Stimulated activated effector memory CD8-positive, alpha-beta T cell treated with anti-CD3 and anti-CD28 coated beads, Interleukin-12 subunit alpha, Interleukin-12 subunit beta, amount 100 ng/mL, for 72 hours (primary cell): ENCODE data around the gene CCHCR1.
"Not testable (repeated sequence)": the region's sequence is repeated elsewhere in the genome, so short reads cannot be mapped to it uniquely, and the experiment has no call there.

ENCODE experiments used
- ATAC-seq: fragments of 150-1000 bp; cut with Tn5 transposase; 2 replicates; pipeline ENCODE4 v1.10.0; 2021
- DNase-seq, 2 donors: peaks; one replicate each; pipeline ENCODE4 v3.0.0; 2021 to 2022; ENCODE audit warnings: low spot score in 2 of 2
- H3K27ac Mint-ChIP-seq: one replicate; pipeline ENCODE4 v1.8.0; 2022; ENCODE audit warnings: mild to moderate bottlenecking, mixed read lengths
- H3K36me3 Mint-ChIP-seq: one replicate; pipeline ENCODE4 v1.8.0; 2022; ENCODE audit warnings: mild to moderate bottlenecking, mixed read lengths
- H3K4me1 Mint-ChIP-seq: one replicate; pipeline ENCODE4 v1.8.0; 2022; ENCODE audit warnings: mixed read lengths
- H3K4me3 Mint-ChIP-seq: one replicate; pipeline ENCODE4 v1.8.0; 2022; ENCODE audit warnings: mild to moderate bottlenecking, mixed read lengths
- H3K9me3 Mint-ChIP-seq: one replicate; pipeline ENCODE4 v1.8.0; 2022; ENCODE audit warnings: mixed read lengths

Gene CCHCR1

DNA sequence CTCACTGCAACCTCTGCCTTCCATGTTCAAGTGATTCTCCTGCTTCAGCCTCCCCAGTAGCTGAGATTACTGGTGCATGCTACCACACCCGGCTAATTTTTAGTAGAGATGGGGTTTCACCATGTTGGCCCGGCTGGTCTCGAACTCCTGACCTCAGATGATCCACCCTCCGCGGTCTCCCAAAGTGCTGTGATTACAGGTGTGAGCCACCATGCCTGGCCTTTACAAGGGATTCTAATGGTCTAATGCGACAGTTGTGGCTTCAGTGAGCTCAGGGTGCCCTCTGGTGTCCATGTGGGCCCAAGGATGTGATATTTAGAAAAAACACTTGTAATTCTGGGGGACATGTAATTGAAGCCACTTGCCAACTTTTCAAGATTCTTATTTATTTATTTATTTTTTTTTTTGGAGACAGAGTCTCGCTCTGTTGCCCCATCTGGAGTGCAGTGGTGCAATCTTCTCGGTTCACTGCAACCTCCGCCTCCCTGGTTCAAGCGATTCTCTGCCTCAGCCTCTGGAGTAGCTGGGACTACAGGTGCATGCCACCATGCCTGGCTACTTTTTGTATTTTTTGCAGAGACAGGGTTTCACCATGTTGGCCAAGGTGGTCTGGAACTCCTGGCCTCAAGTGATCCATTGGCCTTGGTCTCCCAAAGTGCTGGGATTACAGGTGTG is 35.0 kb upstream of the CCHCR1 start:
- Mint-ChIP-seq H3K4me1 (peaks cover 11% of the 10 kb centered on the region), H3K36me3 (peaks cover 15% of the 10 kb centered on the region)
- not testable (repeated sequence) for H3K4me3 Mint-ChIP-seq, H3K9me3 Mint-ChIP-seq, H3K27ac Mint-ChIP-seq
- DNase-seq (peak in 1 of 2 donors; percentile 80), ATAC-seq (peak; percentile 39)

DNA sequence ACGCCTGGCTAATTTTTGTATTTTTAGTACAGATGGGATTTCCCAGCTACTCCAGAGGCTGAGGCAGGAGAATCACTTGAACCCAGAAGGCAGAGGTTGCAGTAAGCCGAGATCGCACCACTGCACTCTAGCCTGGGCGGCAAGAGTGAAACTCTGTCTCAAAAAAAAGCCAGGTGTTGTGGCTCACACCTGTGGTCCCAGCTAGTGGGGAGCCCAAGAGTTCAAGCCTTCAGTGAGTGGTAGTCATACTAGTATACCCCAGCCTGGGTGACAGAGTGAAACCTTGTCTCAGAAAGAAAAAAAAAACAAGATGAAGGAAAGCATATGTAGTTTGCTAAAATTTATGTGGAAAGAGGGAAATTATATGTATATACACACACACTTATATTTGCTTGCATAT is 32.9 kb upstream of the CCHCR1 start:
- Mint-ChIP-seq H3K4me3 (no peak overlapping the region), H3K36me3 (peaks cover 6% of the 10 kb centered on the region), H3K9me3 (no peaks in the 10 kb centered on the region), H3K27ac (no peak overlapping the region), H3K4me1 (peaks cover 11% of the 10 kb centered on the region)
- ATAC-seq (no peak), DNase-seq (no peak)

DNA sequence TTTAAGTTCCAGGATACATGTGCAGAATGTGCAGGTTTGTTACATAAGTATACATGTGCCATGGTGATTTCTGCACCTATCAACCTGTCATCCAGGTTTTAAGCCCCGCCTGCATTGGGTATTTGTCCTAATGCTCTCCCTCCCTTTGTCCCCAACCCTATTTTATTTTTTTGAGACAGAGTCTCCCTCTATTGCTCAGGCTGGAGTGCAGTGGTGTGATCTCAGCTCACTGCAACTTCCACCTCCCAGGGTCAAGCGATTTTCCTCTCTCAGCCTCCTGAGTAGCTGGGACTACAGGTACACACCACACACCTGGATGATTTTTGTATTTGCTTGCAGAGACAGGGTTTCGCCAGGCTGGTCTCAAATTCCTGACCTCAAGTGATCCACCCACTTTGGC is 31.6 kb upstream of the CCHCR1 start:
- not testable (repeated sequence) for H3K9me3 Mint-ChIP-seq, H3K27ac Mint-ChIP-seq, ATAC-seq, H3K4me3 Mint-ChIP-seq, H3K36me3 Mint-ChIP-seq, DNase-seq
- H3K4me1 Mint-ChIP-seq = peaks cover 12% of the 10 kb centered on the region

DNA sequence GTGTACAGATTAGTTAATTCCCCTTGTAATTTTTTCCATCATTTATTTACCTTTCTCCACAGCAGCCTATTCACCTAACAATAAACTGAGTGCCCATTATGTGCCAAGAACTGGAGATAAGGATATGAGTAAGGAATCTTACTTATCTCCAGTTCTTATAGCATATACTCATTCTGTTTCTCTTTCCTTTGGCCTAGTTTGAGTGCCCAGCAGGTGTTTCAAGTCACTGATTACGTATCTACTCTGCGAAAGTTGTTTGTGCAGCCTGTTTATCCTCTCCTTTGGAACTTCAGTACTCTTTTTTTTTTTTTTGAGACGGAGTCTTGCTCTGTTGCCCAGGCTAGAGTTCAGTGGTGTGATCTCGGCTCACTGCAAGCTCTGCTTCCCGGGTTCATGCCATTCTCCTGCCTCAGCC is 30.2 kb upstream of the CCHCR1 start:
- ATAC-seq (no peak), DNase-seq (no peak)
- peaks cover 6% of the 10 kb centered on the region for H3K36me3 Mint-ChIP-seq
- H3K9me3 Mint-ChIP-seq = no peaks in the 10 kb centered on the region
- H3K4me1 Mint-ChIP-seq = peaks cover 12% of the 10 kb centered on the region
- H3K27ac Mint-ChIP-seq = no peak overlapping the region
- no peak overlapping the region for H3K4me3 Mint-ChIP-seq

DNA sequence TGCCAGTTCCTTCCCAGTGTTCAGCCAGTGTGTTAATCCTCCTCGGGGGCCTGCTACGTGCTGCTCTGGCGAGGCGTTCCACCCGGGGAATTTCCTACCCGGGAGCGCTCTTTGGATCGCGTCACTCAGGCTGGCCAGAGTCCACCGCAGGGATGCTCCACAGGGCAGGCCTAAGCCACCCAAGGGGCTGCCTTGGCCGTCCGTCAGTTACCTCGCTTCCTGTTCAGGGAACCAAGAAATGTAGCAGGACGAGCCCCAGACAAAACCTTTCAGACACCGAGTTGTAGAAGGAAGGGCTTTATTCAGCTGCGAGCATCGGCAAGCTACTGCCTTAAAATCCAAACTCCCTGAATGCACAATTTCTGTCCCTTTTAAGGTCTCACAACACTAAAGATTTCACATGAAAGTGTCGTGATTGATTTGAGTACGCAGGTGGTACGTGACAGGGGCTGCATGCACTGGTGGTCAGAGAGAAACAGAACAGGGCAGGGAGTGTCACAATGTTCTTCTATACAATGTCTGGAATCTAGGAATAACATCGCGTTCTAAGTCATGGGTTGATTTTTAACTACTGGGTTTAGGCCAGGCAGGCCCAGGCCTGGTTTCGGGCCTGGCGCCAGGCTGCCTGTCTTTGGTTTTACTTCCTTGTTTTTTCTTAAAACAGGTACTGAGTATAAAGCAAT is 28.6 kb upstream of the CCHCR1 start:
- Mint-ChIP-seq H3K36me3 (no peaks in the 10 kb centered on the region), H3K4me3 (no peak overlapping the region), H3K4me1 (peaks cover 12% of the 10 kb centered on the region), H3K27ac (peak overlapping the region; percentile 73), H3K9me3 (no peaks in the 10 kb centered on the region)
- DNase-seq = no peak
- no peak for ATAC-seq

DNA sequence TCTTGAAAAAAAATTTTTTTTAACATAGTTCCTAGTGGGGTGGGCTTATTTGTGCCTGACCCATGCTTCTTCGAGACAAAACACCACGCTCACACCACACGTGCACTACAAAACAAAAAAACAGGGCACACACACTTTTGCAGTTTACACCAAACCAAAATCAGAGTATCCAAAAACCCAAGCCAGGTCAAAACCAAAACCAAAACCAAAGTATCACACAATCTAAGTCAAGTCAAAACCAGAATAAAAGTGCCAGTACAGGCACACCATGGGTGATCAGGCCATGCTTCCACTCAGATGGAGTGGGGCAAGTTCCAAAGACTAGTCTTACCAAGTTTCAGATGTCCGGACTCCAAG is 28.1 kb upstream of the CCHCR1 start:
- Mint-ChIP-seq H3K27ac (peak overlapping the region; percentile 73), H3K4me1 (peaks cover 12% of the 10 kb centered on the region)
- H3K9me3 Mint-ChIP-seq, H3K4me3 Mint-ChIP-seq, DNase-seq, H3K36me3 Mint-ChIP-seq: not testable (repeated sequence)
- ATAC-seq = peak; percentile 32

DNA sequence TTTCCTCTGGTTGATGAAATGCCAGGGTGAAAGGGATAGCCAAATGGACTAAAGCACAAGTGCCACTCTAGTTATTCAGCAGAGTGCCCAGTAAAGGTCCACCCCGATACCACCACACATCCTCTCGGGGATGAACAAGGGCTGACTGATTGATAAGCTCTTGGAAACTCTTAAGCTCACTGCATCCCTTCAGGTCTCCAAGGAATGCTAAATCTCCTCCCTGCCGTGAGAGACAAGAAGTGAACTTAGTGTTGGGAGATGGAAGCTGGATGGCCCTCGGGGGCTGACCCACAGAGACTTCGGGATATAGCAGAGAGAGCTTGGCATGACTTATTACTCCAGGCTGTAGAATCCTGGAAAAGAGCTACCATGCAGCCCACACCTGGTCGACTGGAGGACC is 26.3 kb upstream of the CCHCR1 start:
- ATAC-seq, H3K27ac Mint-ChIP-seq, H3K36me3 Mint-ChIP-seq, DNase-seq, H3K4me3 Mint-ChIP-seq, H3K9me3 Mint-ChIP-seq: not testable (repeated sequence)
- peaks cover 19% of the 10 kb centered on the region for H3K4me1 Mint-ChIP-seq

DNA sequence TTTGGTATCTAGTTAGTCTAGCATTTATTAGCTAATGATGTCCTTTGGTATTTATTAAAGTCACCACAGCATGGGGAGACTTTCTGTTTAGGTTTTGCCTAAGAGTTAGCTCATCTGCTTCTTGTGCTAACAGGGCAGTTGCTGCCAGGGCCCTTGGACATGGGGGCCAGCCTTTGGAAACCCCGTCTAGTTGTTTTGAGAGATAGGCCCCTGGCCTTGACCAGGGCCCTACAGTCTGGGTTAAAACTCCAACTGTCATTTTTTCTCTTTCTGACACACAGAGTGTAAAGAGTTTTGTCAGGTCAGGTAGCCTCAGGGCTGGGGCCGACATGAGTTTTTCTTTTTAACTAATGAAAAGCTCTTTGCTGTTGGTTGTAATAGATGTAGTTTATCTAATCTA is 25.7 kb upstream of the CCHCR1 start:
- peaks cover 25% of the 10 kb centered on the region for H3K4me1 Mint-ChIP-seq
- DNase-seq, H3K9me3 Mint-ChIP-seq, H3K4me3 Mint-ChIP-seq, ATAC-seq, H3K36me3 Mint-ChIP-seq, H3K27ac Mint-ChIP-seq: not testable (repeated sequence)

DNA sequence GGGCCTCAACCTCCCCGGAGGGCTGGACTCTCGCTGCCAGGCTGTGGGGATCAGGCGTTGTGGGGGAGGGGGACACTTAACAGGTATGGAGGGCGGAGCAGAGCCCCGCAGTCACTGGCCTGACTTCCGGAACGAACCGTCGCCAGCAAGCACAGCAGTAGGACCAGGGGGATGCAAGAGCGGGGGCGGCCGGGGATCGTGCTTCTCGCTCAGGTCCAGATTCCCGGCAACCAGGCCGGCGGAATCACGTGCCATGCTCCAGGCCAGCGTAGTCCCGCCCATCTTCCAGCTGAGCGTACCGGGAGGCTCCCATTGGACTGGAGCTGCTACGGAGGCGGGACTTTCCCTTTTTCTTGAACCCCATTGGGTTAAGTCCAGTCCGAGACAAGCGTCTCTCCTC is 22.9 kb upstream of the CCHCR1 start:
- H3K4me3 Mint-ChIP-seq = peak overlapping the region; percentile 76
- H3K4me1 Mint-ChIP-seq = peaks cover 31% of the 10 kb centered on the region
- peak; percentile 35 to 73 for DNase-seq
- peak; percentile 87 for ATAC-seq
- H3K27ac Mint-ChIP-seq = peak overlapping the region; percentile 89
- no peaks in the 10 kb centered on the region for H3K9me3 Mint-ChIP-seq
- H3K36me3 Mint-ChIP-seq = no peaks in the 10 kb centered on the region

DNA sequence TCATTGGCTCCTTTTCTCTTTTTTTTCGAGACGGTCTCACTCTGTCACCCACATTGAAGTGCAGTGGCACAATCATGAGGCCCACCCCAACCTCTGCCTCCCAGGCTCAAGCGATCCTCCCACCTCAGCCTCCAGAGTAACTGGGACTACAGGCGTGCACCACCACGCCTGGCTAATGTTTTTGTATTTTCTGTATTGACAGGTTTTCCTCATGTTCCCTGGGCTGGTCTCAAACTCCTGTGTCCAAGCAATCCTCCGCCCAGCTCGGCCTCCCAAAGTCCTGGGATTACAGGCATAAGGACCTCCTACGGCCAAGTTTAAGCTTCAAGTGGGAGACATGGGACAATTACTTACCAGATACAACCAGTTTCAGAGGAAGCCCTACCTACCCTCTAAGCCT is 22.3 kb upstream of the CCHCR1 start:
- ATAC-seq (no peak), DNase-seq (no peak)
- Mint-ChIP-seq H3K9me3 (no peaks in the 10 kb centered on the region), H3K36me3 (no peaks in the 10 kb centered on the region), H3K4me3 (peak overlapping the region; percentile 76), H3K27ac (peak overlapping the region; percentile 89), H3K4me1 (peaks cover 35% of the 10 kb centered on the region)

DNA sequence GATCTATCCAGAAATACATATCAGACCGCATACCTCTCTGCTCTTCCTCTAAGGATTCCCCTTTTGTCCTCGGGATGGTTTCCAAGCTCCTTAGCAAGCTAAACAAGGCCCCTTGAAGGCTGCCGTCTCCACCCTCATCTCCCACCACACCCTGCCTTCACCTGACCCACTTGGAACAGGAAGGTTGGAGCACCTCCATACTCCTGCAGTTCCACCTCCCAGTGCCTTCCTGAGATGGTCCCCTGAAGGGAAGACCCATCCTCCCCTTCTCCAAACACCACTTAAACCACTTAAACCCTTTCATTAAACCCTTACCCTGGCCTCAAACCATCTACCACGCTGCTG is 21.4 kb upstream of the CCHCR1 start:
- Mint-ChIP-seq H3K9me3 (no peaks in the 10 kb centered on the region), H3K36me3 (no peaks in the 10 kb centered on the region), H3K27ac (peak overlapping the region; percentile 43), H3K4me1 (peaks cover 35% of the 10 kb centered on the region), H3K4me3 (peak overlapping the region; percentile 32)
- no peak for ATAC-seq
- DNase-seq = no peak

DNA sequence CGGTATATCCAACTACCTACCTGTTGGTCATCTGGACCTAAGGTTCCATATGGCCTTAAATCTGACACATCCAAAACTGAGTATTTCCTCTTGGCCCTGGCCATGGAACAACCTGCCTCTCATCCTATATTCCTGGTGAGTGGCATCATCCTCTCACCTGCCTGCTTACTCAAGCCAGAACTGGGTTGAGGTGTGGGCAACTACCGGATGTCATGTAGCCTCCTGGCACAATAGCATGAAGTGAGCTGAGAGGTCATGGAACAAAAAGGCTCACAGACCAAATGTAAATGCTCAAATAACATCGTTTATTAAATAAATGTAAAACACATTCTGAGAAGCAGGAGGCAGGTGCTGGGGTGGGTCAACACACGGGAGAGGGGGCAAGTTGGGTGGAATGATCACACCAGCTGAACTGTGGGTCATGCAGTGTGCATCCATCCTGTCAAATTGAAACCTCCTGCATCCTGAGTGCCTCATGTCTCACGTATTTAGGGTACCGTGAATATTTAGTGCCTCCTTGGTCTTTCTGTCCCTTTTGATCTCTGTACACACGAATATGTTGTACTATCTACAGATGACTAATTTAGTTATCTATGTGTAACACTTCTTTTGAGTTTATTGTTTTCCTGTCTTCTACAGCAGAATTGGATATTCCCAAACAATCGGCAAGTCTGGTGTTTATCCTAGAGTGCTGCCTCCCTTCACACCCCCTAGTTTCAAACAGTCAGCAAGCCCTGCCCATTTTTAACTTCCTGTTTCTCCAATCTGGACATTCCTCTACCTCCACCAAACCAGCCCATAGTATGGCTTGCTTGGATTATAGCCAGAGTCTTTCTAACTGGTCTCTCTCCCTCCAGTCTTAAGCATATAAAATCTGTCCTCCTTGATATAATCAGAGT is 20.8 kb upstream of the CCHCR1 start:
- H3K4me3 Mint-ChIP-seq = peak overlapping the region; percentile 32
- no peaks in the 10 kb centered on the region for H3K36me3 Mint-ChIP-seq
- ATAC-seq (peak; percentile 80), DNase-seq (no peak)
- H3K27ac Mint-ChIP-seq = peak overlapping the region; percentile 43
- no peaks in the 10 kb centered on the region for H3K9me3 Mint-ChIP-seq
- H3K4me1 Mint-ChIP-seq = peaks cover 35% of the 10 kb centered on the region

DNA sequence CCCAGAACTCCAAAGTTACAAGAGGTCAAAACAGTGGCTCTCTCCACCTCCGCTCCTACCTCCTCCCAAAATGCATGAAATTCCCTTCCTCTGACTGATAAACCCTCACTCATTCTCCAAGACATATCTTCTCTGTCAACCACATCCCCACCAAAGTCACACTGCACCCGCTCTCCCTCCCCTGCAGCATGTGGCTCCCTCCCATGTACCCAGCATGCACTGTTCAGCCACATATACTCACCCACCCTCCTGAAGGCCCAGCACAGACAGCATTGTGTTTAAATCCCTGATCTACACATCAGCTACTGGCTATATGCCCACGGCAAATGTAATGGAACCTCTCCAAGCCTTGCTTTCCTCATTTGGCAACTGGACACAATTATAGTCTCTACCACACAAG is 18.4 kb upstream of the CCHCR1 start:
- Mint-ChIP-seq H3K9me3 (no peaks in the 10 kb centered on the region), H3K4me3 (no peak overlapping the region), H3K36me3 (no peaks in the 10 kb centered on the region), H3K27ac (peak overlapping the region; percentile 69), H3K4me1 (peaks cover 35% of the 10 kb centered on the region)
- no peak for DNase-seq
- ATAC-seq = no peak

DNA sequence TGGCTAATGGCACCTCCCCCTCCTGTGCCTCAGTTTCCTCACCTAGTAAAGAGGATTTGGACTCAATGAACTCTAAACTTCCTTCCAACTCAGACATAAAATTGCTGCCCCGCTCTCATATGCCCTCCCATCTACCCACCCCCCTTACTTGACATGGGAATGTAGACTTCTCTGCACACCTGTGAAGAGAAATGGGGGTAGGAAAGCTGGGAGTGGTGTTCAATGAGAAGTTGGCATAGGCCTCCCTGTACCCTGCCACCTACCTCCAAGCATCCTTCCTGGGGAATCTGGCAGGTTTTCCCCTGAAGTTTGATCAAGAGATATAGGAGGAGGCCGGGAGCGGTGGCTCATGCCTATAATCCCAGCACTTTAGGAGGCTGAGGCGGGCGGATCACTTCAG is 16.8 kb upstream of the CCHCR1 start:
- Mint-ChIP-seq H3K9me3 (no peaks in the 10 kb centered on the region), H3K4me1 (peaks cover 34% of the 10 kb centered on the region), H3K27ac (no peak overlapping the region), H3K36me3 (no peaks in the 10 kb centered on the region), H3K4me3 (no peak overlapping the region)
- ATAC-seq (no peak), DNase-seq (no peak)

DNA sequence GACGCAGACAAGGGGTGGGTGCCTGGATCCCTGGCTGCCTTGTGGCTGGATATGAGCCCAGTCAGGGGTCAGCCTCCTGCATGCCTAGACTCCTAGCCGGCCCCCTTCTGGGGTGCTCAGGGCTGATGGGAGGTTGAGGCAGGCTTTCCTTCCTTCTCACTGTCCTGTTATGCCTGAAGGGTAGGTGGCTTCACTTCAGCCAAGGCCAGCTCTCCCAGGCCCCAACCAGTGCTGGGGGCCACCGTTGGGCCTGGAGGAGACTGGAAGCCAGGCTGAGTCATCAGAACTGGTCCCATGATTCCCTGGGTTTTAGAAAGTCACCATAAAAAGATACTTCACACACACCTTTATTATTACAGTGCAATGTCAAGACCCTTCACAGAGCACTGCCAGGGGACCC is 15.8 kb upstream of the CCHCR1 start:
- Mint-ChIP-seq H3K9me3 (no peaks in the 10 kb centered on the region), H3K36me3 (no peaks in the 10 kb centered on the region), H3K4me3 (no peak overlapping the region), H3K4me1 (peaks cover 24% of the 10 kb centered on the region), H3K27ac (no peak overlapping the region)
- ATAC-seq = no peak
- DNase-seq = no peak

DNA sequence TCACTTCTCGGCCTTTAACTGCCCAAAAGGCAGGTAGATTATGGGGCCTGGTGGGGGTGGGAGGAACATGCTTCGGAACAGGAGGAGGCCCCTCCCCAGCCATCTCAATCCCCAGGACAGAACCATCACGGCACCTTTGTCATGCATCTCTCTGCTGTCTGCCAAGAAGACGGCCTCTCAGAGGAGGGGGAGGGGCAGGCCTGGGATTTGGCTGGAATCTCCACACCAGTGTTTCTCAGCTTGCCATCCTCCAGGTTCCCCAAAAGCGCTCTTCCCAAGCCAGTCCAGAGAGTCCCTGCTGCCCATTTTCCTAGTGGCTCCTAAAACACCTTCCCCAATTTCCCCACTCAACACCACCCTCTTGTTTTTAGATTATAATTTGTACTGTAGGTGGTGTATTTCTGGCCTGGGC is 15.4 kb upstream of the CCHCR1 start:
- Mint-ChIP-seq H3K36me3 (no peaks in the 10 kb centered on the region), H3K4me3 (no peak overlapping the region), H3K4me1 (peaks cover 20% of the 10 kb centered on the region), H3K9me3 (no peaks in the 10 kb centered on the region), H3K27ac (no peak overlapping the region)
- ATAC-seq = no peak
- no peak for DNase-seq
